Vagina (tissue), 2 donors: ENCODE measurements around the gene GATAD2A.

ENCODE experiments used
- CTCF ChIP-seq, 3 experiments: fragments of 450-650 bp in 2 of 3; fragments of 200-600 bp in 1 of 3; sonication (generic) in 1 of 3; IDR thresholded peaks; one replicate each; pipeline ENCODE4 v1.5.1; 2017 to 2019; ENCODE audit warnings: antibody characterized with exemption in 3 of 3, mild to moderate bottlenecking in 2 of 3, moderate library complexity in 2 of 3
- POLR2A ChIP-seq, 2 donors: fragments of 450-650 bp; IDR thresholded peaks; one replicate each; pipeline ENCODE4 v1.6.1; 2017; ENCODE audit warnings: antibody characterized with exemption in 2 of 2, mild to moderate bottlenecking in 2 of 2, moderate library complexity in 2 of 2

DNA sequence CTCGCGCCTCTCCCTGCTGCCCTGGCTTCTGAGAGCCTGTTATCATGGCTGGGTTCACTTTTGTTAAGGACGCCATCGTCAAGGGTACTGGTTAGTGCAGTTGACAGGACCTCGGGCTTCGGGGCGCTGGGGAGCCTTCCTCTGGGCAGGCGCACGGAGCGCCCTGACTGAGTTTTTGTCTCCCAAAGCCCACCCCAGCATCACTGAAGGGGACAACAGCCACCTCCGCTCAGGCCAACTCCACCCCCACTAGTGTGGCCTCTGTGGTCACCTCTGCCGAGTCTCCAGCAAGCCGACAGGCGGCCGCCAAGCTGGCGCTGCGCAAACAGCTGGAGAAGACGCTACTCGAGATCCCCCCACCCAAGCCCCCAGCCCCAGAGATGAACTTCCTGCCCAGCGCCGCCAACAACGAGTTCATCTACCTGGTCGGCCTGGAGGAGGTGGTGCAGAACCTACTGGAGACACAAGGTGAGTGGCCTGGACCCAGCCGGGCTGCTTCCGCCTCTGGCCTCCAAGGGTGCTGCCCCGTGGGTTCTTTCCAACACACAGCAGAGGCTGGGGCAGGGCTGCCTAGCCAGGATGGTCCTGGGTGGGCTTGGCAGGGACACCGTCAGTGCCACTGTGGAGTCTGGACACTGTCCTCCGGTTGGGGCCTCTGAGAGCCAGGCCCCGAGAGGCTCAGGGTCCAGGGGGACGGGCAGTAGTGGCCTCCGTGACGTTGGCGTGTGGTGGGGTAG is 92.9 kb downstream of the GATAD2A start:
- TF ChIP-seq CTCF (IDR thresholded peaks at IDR 0.05): no peak
- TF ChIP-seq POLR2A (IDR thresholded peaks at IDR 0.05): no peak
